Activated T-helper 17 cell treated with anti-CD3 and anti-CD28 coated beads, Interleukin-2, amount 50 U/mL, for 72 hours (primary cell): Measurements from ENCODE around the gene STUM. TPM values are rescaled to one million over a fixed set of nuclear protein-coding genes. Genes with fewer than 3 reads are reported as not detected.
"Not testable (repeated sequence)": the region's sequence is repeated elsewhere in the genome, so short reads cannot be mapped to it uniquely, and the experiment has no call there.

Source experiments
- ATAC-seq: fragments of 150-1000 bp; cut with Tn5 transposase; replicated peaks from 2 replicates; pipeline ENCODE4 v1.10.0; 2021; ENCODE audit warnings: mild to moderate bottlenecking, moderate library complexity
- H3K27ac Mint-ChIP-seq: one replicate; pipeline ENCODE4 v1.8.0; 2022; ENCODE audit warnings: mixed read lengths
- H3K27me3 Mint-ChIP-seq: one replicate; pipeline ENCODE4 v1.8.0; 2022; ENCODE audit warnings: mixed read lengths
- H3K36me3 Mint-ChIP-seq: one replicate; pipeline ENCODE4 v1.8.0; 2022; ENCODE audit warnings: low read depth, mild to moderate bottlenecking, mixed read lengths
- H3K4me1 Mint-ChIP-seq: one replicate; pipeline ENCODE4 v1.8.0; 2022; ENCODE audit warnings: mixed read lengths
- H3K4me3 Mint-ChIP-seq: one replicate; pipeline ENCODE4 v1.8.0; 2022; ENCODE audit warnings: mild to moderate bottlenecking, mixed read lengths
- H3K9me3 Mint-ChIP-seq: one replicate; pipeline ENCODE4 v1.8.0; 2022; ENCODE audit warnings: mixed read lengths
- total RNA-seq, 2 donors: library from RNA; stranded (reverse); gene quantifications; one replicate each; pipeline ENCODE4 v1.2.3, GENCODE V29; 2022

The STUM gene
- total RNA-seq, 2 donors from 2014 or later, result not detected

GRCh38 chr1:226605318-226605950, 56.9 kb downstream of the STUM start:
- no peak overlapping the region for H3K4me3 Mint-ChIP-seq
- peaks cover 3% of the 10 kb centered on the region for H3K27me3 Mint-ChIP-seq
- no peak overlapping the region for H3K27ac Mint-ChIP-seq
- no peak for ATAC-seq
- H3K4me1 Mint-ChIP-seq, result no peaks in the 10 kb centered on the region
- H3K9me3 Mint-ChIP-seq, result no peaks in the 10 kb centered on the region
- no peaks in the 10 kb centered on the region for H3K36me3 Mint-ChIP-seq

- H3K4me3 Mint-ChIP-seq, result no peak overlapping the region
- H3K4me1 Mint-ChIP-seq, result no peaks in the 10 kb centered on the region
- no peak overlapping the region for H3K27ac Mint-ChIP-seq
- no peaks in the 10 kb centered on the region for H3K9me3 Mint-ChIP-seq
- H3K27me3 Mint-ChIP-seq, result peaks cover 2% of the 10 kb centered on the region
- no peak for ATAC-seq
- no peaks in the 10 kb centered on the region for H3K36me3 Mint-ChIP-seq
These were observed 58.0 kb downstream of the STUM start for GRCh38 chr1:226606311-226607267.

- no peak for ATAC-seq
- H3K27me3 Mint-ChIP-seq, result no peaks in the 10 kb centered on the region
- H3K4me3 Mint-ChIP-seq, result no peak overlapping the region
- no peaks in the 10 kb centered on the region for H3K9me3 Mint-ChIP-seq
- H3K36me3 Mint-ChIP-seq, result no peaks in the 10 kb centered on the region
- no peaks in the 10 kb centered on the region for H3K4me1 Mint-ChIP-seq
- H3K27ac Mint-ChIP-seq, result no peak overlapping the region
These were observed 58.7 kb downstream of the STUM start for GRCh38 chr1:226607268-226607660.

GRCh38 chr1:226607821-226608220, 59.3 kb downstream of the STUM start:
- no peak for ATAC-seq
- Mint-ChIP-seq H3K27ac (no peak overlapping the region), H3K27me3 (no peaks in the 10 kb centered on the region), H3K4me3 (no peak overlapping the region), H3K9me3 (no peaks in the 10 kb centered on the region), H3K36me3 (no peaks in the 10 kb centered on the region), H3K4me1 (no peaks in the 10 kb centered on the region)

- Mint-ChIP-seq H3K27ac (no peak overlapping the region), H3K9me3 (no peaks in the 10 kb centered on the region), H3K4me1 (no peaks in the 10 kb centered on the region), H3K4me3 (no peak overlapping the region), H3K27me3 (no peaks in the 10 kb centered on the region), H3K36me3 (no peaks in the 10 kb centered on the region)
- ATAC-seq, result peak; percentile 65
These were observed 60.3 kb downstream of the STUM start for GRCh38 chr1:226608699-226609505.

- H3K27ac Mint-ChIP-seq, result no peak overlapping the region
- H3K36me3 Mint-ChIP-seq, result no peaks in the 10 kb centered on the region
- H3K27me3 Mint-ChIP-seq, result no peaks in the 10 kb centered on the region
- H3K4me1 Mint-ChIP-seq, result no peaks in the 10 kb centered on the region
- no peak for ATAC-seq
- H3K9me3 Mint-ChIP-seq, result no peaks in the 10 kb centered on the region
- no peak overlapping the region for H3K4me3 Mint-ChIP-seq
These were observed 61.4 kb downstream of the STUM start for GRCh38 chr1:226609836-226610455.

GRCh38 chr1:226610671-226611070, 62.1 kb downstream of the STUM start:
- H3K27ac Mint-ChIP-seq, result no peak overlapping the region
- no peaks in the 10 kb centered on the region for H3K9me3 Mint-ChIP-seq
- H3K27me3 Mint-ChIP-seq, result no peaks in the 10 kb centered on the region
- no peak for ATAC-seq
- H3K4me1 Mint-ChIP-seq, result no peaks in the 10 kb centered on the region
- no peak overlapping the region for H3K4me3 Mint-ChIP-seq
- no peaks in the 10 kb centered on the region for H3K36me3 Mint-ChIP-seq

- Mint-ChIP-seq H3K27ac (no peak overlapping the region), H3K9me3 (no peaks in the 10 kb centered on the region), H3K4me3 (no peak overlapping the region), H3K27me3 (no peaks in the 10 kb centered on the region), H3K4me1 (no peaks in the 10 kb centered on the region), H3K36me3 (no peaks in the 10 kb centered on the region)
- ATAC-seq, result no peak
These were observed 62.7 kb downstream of the STUM start for GRCh38 chr1:226611301-226611700.

GRCh38 chr1:226611980-226612379, 63.4 kb downstream of the STUM start:
- not testable (repeated sequence) for H3K4me1 Mint-ChIP-seq, ATAC-seq, H3K27me3 Mint-ChIP-seq, H3K36me3 Mint-ChIP-seq, H3K4me3 Mint-ChIP-seq, H3K27ac Mint-ChIP-seq, H3K9me3 Mint-ChIP-seq

- ATAC-seq, result no peak
- no peaks in the 10 kb centered on the region for H3K27me3 Mint-ChIP-seq
- no peak overlapping the region for H3K4me3 Mint-ChIP-seq
- H3K9me3 Mint-ChIP-seq, result no peaks in the 10 kb centered on the region
- H3K4me1 Mint-ChIP-seq, result no peaks in the 10 kb centered on the region
- H3K36me3 Mint-ChIP-seq, result no peaks in the 10 kb centered on the region
- no peak overlapping the region for H3K27ac Mint-ChIP-seq
These were observed 67.3 kb downstream of the STUM start for GRCh38 chr1:226615876-226616275.

GRCh38 chr1:226616636-226617035, 68.1 kb downstream of the STUM start:
- no peak for ATAC-seq
- no peaks in the 10 kb centered on the region for H3K4me1 Mint-ChIP-seq
- H3K36me3 Mint-ChIP-seq, result no peaks in the 10 kb centered on the region
- no peaks in the 10 kb centered on the region for H3K9me3 Mint-ChIP-seq
- H3K27ac Mint-ChIP-seq, result peak overlapping the region; percentile 26
- H3K4me3 Mint-ChIP-seq, result no peak overlapping the region
- no peaks in the 10 kb centered on the region for H3K27me3 Mint-ChIP-seq

GRCh38 chr1:226617109-226617508, 68.5 kb downstream of the STUM start:
- Mint-ChIP-seq H3K36me3 (no peaks in the 10 kb centered on the region), H3K9me3 (no peaks in the 10 kb centered on the region), H3K27ac (peak overlapping the region; percentile 26), H3K27me3 (no peaks in the 10 kb centered on the region), H3K4me1 (no peaks in the 10 kb centered on the region), H3K4me3 (no peak overlapping the region)
- no peak for ATAC-seq

GRCh38 chr1:226617719-226618118, 69.2 kb downstream of the STUM start:
- not testable (repeated sequence) for H3K36me3 Mint-ChIP-seq, H3K4me3 Mint-ChIP-seq, H3K27ac Mint-ChIP-seq, H3K9me3 Mint-ChIP-seq, ATAC-seq, H3K4me1 Mint-ChIP-seq, H3K27me3 Mint-ChIP-seq

GRCh38 chr1:226618380-226618779, 69.8 kb downstream of the STUM start:
- Mint-ChIP-seq H3K4me1 (no peaks in the 10 kb centered on the region), H3K36me3 (no peaks in the 10 kb centered on the region), H3K27me3 (no peaks in the 10 kb centered on the region), H3K4me3 (no peak overlapping the region), H3K27ac (no peak overlapping the region), H3K9me3 (no peaks in the 10 kb centered on the region)
- no peak for ATAC-seq
